Cerebellar nuclear complex (tissue), 1 donor: ENCODE data around the gene PEF1.
A peak's percentile ranks its signal among the peaks of the same experiment; 100 is the strongest.

Experiments
- DNase-seq, 2 experiments: peaks; one replicate each; lab custom pipeline; 2025; lab: John Stamatoyannopoulos, UW

PEF1 gene

DNA sequence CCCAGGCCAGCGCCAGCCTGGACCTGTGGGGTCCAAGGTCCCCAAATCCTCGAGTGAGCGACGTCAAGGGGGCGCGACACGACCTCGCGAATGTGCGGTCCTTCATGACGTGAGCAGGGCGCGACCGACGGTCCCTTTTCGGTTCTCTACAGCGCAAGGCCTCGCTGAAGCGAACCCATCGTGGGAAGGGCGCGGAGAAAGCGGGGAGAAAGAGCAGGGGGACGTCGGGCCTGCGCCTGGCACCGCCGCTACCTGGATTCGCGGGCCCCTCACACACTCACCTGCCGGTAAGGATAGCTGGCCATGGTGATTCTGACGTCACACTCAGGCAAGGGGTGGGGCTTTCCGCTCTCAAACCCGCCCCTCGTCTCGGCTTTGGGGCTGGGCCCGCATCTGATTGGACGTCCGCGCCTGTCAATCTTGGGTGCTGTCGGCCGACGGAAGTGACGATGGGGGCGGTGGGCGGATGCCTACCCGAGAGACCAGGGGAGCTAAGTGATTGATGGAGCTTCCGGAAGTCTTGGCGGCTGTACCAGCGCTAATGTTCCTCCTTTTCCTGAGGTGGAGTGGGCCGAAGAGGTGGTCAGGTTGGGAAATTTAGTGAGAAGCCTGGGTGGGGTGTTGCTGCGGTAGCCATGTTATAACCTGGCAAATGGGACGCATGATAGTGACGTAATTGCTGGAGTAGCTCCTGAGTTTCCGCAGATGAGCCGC, at the start of gene PEF1:
Gene PEF1, minus strand, starts transcription at position 317 of the 714 bp plus-strand sequence. Its CDS starts 12 bp downstream, at position 305.
- peak; percentile 95 to 99 for DNase-seq

DNA sequence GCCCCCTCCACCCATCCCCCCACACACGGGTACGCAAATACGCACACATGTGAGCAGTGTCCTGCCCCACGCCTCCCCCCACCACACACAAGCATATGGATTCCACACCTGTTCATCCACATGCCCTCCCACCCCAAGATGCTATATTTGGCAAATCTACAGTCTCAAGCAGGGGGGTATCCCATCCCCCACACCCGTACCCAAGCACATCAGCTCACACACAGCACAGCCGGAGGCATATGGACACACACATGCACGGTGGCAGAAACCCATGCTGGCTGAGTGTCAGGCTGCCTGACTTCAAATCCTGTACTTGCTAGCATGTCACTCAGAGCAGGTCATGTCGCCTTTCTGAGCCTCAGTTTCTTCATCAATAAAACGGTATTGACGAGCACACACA, 48.6 kb upstream of the PEF1 start:
- no peak for DNase-seq

GRCh38 chr1:31691951-31692350, 47.3 kb upstream of the PEF1 start:
- no peak for DNase-seq

DNA sequence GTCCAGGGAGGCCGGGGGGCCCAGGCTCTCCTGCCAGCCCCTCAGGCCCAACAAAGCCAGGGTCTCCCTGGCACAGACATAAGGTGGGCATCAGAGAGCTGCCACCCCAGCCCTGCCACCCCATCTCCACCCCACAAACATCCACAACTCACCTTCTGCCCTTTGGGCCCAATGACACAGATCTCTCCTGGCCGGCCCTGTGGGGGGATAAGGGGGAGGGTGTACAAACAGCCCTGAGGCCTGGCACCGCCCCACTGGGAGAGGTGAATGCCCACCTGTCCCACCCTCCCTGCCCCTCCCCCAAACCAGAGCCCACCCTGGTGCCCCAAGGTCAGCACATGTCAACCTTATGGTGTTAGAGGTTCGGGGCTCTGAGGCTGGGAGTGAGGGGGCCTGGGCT, 46.8 kb upstream of the PEF1 start:
- no peak for DNase-seq

DNA sequence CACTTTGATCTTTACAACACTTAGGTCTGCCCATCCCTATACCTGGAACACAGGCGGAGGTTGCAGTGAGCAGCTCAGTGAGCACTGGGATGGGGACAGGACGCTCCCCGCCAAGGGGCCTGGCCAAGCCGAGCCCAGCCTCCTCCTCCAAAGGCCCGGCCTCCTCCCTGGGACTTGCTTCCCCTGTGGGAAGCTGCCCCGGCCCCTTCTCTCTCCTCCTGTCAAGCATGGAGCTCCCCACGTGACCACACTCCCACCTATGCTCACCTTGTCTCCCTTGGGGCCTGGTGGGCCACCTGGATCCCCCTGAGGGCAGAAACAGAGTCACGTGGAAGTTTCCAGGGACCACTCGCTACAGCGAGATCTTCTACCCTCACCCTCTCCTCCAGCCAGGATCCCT, 46.2 kb upstream of the PEF1 start:
- DNase-seq: no peak

GRCh38 chr1:31689854-31690253, 45.2 kb upstream of the PEF1 start:
- no peak for DNase-seq

DNA sequence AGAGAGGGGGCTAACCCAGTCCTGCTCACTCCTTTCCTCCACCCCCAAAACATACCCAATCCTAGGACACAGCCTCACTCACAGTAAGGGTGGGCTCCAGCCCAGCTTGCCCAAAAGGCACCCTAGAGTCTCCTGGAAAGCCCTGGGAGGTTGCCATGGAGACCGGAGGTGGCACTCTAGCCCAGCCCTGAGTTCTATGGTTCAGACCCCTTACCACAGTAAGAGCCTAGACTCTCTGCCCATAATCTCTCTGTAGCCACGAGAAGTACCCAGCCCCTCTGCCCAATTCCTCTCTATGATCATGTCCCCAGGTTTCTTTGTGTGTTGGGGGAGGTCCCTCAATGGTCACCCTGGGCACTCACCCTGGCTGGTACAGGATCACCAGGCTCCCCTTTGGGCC, 44.7 kb upstream of the PEF1 start:
- DNase-seq: no peak

DNA sequence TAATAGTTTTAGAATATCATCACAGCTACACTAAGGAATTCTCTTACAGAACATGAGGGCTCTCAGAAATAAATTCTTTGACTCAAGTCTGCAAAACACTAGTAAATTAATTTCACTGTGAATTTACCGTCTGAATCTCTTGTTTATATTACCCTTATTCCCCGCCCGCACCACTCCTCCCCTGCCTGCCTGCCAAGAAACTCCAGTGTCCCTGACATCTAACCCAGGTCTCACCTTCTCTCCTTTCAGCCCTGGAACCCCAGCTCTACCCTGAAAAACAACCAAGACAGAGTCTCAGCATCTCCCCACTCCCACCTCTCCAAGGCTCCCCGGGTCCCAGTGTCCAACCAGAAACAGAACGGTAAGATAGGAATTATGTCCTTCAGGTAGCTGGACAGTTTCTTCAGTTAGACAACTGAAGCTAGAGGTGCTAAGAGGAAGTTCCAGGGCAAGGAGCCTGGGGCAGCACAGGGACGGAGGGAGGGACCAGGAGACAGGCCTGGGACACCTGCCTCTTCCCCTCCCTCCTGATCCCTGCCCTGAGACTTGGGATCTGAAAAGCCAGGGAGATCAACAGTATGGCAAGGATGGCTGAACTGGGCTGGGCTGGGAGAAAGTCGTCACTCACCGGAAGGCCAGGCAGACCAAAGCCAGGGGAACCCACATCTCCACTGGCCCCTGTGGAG, 43.7 kb upstream of the PEF1 start:
- DNase-seq: no peak

GRCh38 chr1:31687601-31688000, 42.9 kb upstream of the PEF1 start:
- no peak for DNase-seq

DNA sequence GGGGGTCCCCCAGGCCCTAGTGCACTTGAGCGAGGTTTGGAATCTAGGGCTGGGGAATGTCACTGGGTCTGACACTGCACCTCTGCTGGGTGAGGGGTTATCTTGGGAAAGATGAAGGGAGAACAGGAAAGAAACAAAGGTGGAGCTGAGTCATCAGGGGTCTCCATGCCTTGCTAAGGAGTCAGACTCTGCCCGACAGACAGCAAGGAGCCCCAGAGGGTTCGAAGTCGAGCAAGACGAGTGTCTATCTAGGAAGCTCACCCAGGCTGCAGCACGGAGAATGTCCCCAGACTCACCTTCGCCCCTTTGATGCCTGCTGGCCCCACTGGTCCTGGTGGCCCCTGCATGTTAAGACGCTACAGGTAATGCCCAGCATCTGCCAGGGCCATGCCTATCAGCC, 41.1 kb upstream of the PEF1 start:
- no peak for DNase-seq

DNA sequence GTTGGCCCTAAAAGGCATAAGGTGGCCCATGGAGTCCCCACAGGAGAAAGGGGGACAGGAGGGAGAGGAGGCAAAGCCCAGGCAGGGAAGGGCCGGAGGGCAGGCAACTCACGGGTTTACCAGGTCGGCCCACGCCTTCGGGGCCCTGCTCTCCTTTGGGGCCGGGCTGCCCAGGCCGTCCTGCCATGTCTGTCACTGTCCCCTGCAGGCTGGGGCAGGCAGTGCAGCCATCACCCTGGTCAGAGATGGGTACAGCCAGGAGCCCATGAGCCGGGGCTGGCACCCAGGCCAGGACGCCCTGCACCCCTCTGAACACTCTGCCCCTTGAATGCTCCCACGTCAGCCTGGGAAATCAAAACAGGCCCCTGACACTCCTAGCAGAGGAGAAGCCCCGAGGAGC, 39.3 kb upstream of the PEF1 start:
- DNase-seq: no peak

DNA sequence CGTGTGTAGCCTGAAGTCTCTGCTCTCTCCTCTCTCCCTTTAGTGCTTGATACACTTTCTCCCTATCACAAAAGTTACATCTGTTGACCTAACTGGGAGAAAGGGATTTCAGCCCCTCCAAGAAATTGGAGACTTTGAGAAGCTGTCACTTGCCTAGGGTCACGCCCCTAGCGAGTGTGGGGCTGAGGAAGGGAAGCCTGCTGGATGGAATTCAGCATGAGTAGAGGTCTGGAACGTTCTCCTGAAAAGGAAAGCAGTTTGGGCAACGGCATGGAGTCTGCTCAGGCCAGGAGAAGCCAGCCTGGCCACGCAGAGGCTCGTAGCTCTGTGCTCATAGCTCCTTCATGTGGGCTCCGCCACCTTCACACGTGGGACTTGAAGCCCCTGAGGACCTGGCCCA, 36.7 kb upstream of the PEF1 start:
- no peak for DNase-seq

- DNase-seq: no peak
Measured at GRCh38 chr1:31679676-31680230, 35.1 kb upstream of the PEF1 start.

DNA sequence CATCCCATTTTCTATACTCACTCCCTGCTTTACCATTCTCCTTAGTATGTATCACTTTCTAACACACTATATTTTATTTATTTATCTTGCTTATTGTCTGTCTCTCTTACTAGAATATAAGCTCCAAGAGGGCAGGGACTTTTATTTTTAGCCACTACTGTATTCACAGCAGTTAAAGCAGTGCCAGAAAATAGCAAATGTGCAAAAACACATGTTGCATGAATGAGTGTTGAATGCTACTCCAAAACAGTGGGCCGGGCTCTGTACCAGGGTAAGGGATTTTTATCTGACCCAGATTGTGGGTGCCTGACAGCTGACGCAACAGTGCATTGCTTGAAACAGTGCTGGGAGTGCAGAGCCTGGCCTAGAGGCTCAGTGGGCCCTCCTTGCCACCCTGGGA, 34.4 kb upstream of the PEF1 start:
- no peak for DNase-seq

- DNase-seq: no peak
Measured at GRCh38 chr1:31678681-31679080, 34.0 kb upstream of the PEF1 start.

- DNase-seq: no peak
Measured at GRCh38 chr1:31677949-31678348, 33.3 kb upstream of the PEF1 start.

GRCh38 chr1:31677401-31677800, 32.7 kb upstream of the PEF1 start:
- DNase-seq: no peak

DNA sequence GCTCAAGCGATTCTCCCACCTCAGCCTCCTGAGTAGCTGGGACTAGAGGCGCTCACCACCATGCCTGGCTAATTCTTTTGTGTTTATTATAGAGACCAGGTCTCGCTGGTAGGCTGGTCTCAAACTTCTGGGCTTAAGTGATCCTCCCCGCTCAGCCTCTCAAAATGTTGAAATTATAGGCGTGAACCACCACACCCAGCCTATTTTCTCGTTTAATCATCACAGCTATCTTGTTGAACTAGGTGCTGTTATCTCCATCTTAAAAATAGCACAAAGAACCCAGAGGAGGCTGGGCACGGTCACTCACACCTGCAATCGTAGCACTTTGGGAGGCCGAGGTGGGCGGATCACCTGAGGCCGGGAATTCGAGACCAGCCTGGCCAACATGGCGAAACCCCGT, 31.1 kb upstream of the PEF1 start:
- no peak for DNase-seq

GRCh38 chr1:31675161-31675560, 30.5 kb upstream of the PEF1 start:
- DNase-seq: no peak

DNA sequence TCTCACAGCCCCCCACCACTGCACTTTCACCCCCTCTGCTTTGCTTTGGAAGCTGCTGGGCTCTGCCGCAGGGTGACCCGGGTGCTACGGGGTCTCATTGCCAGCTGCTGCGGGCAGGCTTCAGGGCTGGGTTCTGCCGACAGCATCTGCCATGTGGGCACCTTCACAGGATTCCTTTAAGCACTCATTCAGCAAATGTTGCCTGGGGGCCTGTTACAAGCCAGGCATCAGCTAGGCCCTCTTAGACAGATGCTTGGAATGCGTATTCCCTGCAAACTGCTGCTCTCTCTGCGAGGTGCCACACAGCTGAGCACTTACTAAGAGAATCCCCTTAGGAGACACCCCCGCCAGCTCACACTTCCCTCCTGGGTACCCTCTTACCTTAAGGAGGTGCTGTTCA, 29.9 kb upstream of the PEF1 start:
- DNase-seq: no peak

GRCh38 chr1:31673433-31673832, 28.8 kb upstream of the PEF1 start:
- no peak for DNase-seq

GRCh38 chr1:31672986-31673385, 28.3 kb upstream of the PEF1 start:
- DNase-seq: peak in 1 of 2 experiments; percentile 59

GRCh38 chr1:31671561-31672201, 27.0 kb upstream of the PEF1 start:
- no peak for DNase-seq
